BLaER1 (cell line): Measurements from ENCODE around the gene CRNKL1.

Experiments used
- H3K27ac ChIP-seq: shearing (Covaris generic); formaldehyde crosslinking; 2 replicates; pipeline ENCODE4 v1.8.1; 2022
- H3K27me3 ChIP-seq: shearing (Covaris generic); formaldehyde crosslinking; 2 replicates; pipeline ENCODE4 v1.8.1; 2022
- H3K36me3 ChIP-seq: shearing (Covaris generic); formaldehyde crosslinking; 2 replicates; pipeline ENCODE4 v1.8.1; 2022
- H3K4me1 ChIP-seq: shearing (Covaris generic); formaldehyde crosslinking; 2 replicates; pipeline ENCODE4 v1.8.1; 2022
- H3K4me2 ChIP-seq: shearing (Covaris generic); formaldehyde crosslinking; 2 replicates; pipeline ENCODE4 v1.8.1; 2022
- H3K4me3 ChIP-seq: shearing (Covaris generic); formaldehyde crosslinking; 2 replicates; pipeline ENCODE4 v1.8.1; 2022
- H3K9ac ChIP-seq: shearing (Covaris generic); formaldehyde crosslinking; 2 replicates; pipeline ENCODE4 v1.8.1; 2022
- H3K9me3 ChIP-seq: shearing (Covaris generic); formaldehyde crosslinking; 2 replicates; pipeline ENCODE4 v1.8.1; 2022
- H4K20me1 ChIP-seq: shearing (Covaris generic); formaldehyde crosslinking; 2 replicates; pipeline ENCODE4 v1.8.1; 2022
- Cebpa-rat ChIP-seq: shearing (Covaris generic); IDR thresholded peaks from 2 replicates; pipeline ENCODE4 v1.8.1; 2022

CRNKL1 gene

GRCh38 chr20:20052074-20052970, at the start of gene CRNKL1, which contains the start of gene CFAP61:
Gene CRNKL1 (minus strand): TSS chr20:20052466. CDS start chr20:20052342, 124 bp downstream.
Gene CFAP61 (plus strand): TSS chr20:20052532. CDS start chr20:20056654, 4,122 bp downstream.
- H3K9ac ChIP-seq, result peak within 1 kb of the TSS; percentile 88
- H3K4me3 ChIP-seq, result peak within 1 kb of the TSS; percentile 89
- peak within 1 kb of the TSS; percentile 87 for H3K27ac ChIP-seq
- H3K9me3 ChIP-seq, result no peaks in the 10 kb centered on the region
- no peak for TF ChIP-seq Cebpa-rat
- H3K4me1 ChIP-seq, result peaks cover 31% of the 10 kb centered on the region
- peak within 1 kb of the TSS; percentile 92 for H3K4me2 ChIP-seq
- H3K27me3 ChIP-seq, result no peaks in the 10 kb centered on the region
- H3K36me3 ChIP-seq, result peaks cover 36% of the 10 kb centered on the region
- H4K20me1 ChIP-seq, result peaks cover 16% of the 10 kb centered on the region; the same call in 1 of the 2 replicates

GRCh38 chr20:20100881-20101280, 48.6 kb upstream of the CRNKL1 start:
- no peaks in the 10 kb centered on the region for H3K27me3 ChIP-seq
- H3K9me3 ChIP-seq, result no peaks in the 10 kb centered on the region
- H3K9ac ChIP-seq, result no peak overlapping the region
- no peaks in the 10 kb centered on the region for H3K36me3 ChIP-seq
- no peak overlapping the region for H3K4me3 ChIP-seq
- no peak for TF ChIP-seq Cebpa-rat
- no peaks in the 10 kb centered on the region for H4K20me1 ChIP-seq
- no peak overlapping the region for H3K27ac ChIP-seq
- no peak overlapping the region for H3K4me2 ChIP-seq
- no peaks in the 10 kb centered on the region for H3K4me1 ChIP-seq

- no peak for TF ChIP-seq Cebpa-rat
- Histone ChIP-seq H3K27me3 (no peaks in the 10 kb centered on the region), H3K27ac (no peak overlapping the region), H3K4me3 (no peak overlapping the region), H3K4me2 (no peak overlapping the region), H4K20me1 (no peaks in the 10 kb centered on the region), H3K9ac (no peak overlapping the region), H3K4me1 (peaks cover 17% of the 10 kb centered on the region), H3K36me3 (no peaks in the 10 kb centered on the region), H3K9me3 (no peaks in the 10 kb centered on the region)
Measured at GRCh38 chr20:20096421-20096820, 44.2 kb upstream of the CRNKL1 start.

GRCh38 chr20:20095114-20095872, 43.0 kb upstream of the CRNKL1 start:
- no peak overlapping the region for H3K9ac ChIP-seq
- no peaks in the 10 kb centered on the region for H3K9me3 ChIP-seq
- H3K4me3 ChIP-seq, result no peak overlapping the region
- no peak overlapping the region for H3K27ac ChIP-seq
- H3K4me2 ChIP-seq, result peak overlapping the region; percentile 21; the same call in 1 of the 2 replicates
- peaks cover 17% of the 10 kb centered on the region for H3K4me1 ChIP-seq
- TF ChIP-seq Cebpa-rat, result no peak
- no peaks in the 10 kb centered on the region for H3K36me3 ChIP-seq
- H4K20me1 ChIP-seq, result no peaks in the 10 kb centered on the region
- H3K27me3 ChIP-seq, result no peaks in the 10 kb centered on the region

GRCh38 chr20:20094410-20094809, 42.1 kb upstream of the CRNKL1 start:
- no peaks in the 10 kb centered on the region for H4K20me1 ChIP-seq
- TF ChIP-seq Cebpa-rat, result no peak
- H3K27me3 ChIP-seq, result no peaks in the 10 kb centered on the region
- H3K9me3 ChIP-seq, result no peaks in the 10 kb centered on the region
- no peak overlapping the region for H3K9ac ChIP-seq
- H3K4me2 ChIP-seq, result peak overlapping the region; percentile 62
- H3K4me1 ChIP-seq, result peaks cover 23% of the 10 kb centered on the region
- no peak overlapping the region for H3K4me3 ChIP-seq
- H3K27ac ChIP-seq, result peak overlapping the region; percentile 22; the same call in 1 of the 2 replicates
- no peaks in the 10 kb centered on the region for H3K36me3 ChIP-seq

- no peak for TF ChIP-seq Cebpa-rat
- Histone ChIP-seq H3K9ac (no peak overlapping the region), H3K27ac (no peak overlapping the region), H3K36me3 (no peaks in the 10 kb centered on the region), H3K27me3 (no peaks in the 10 kb centered on the region), H3K4me3 (no peak overlapping the region), H4K20me1 (no peaks in the 10 kb centered on the region), H3K4me1 (peaks cover 36% of the 10 kb centered on the region), H3K9me3 (no peaks in the 10 kb centered on the region), H3K4me2 (no peak overlapping the region)
Measured at GRCh38 chr20:20092827-20093226, 40.6 kb upstream of the CRNKL1 start.

- Histone ChIP-seq H3K27me3 (no peaks in the 10 kb centered on the region), H4K20me1 (no peaks in the 10 kb centered on the region), H3K36me3 (no peaks in the 10 kb centered on the region), H3K27ac (no peak overlapping the region), H3K4me2 (no peak overlapping the region), H3K9me3 (no peaks in the 10 kb centered on the region), H3K4me1 (peaks cover 32% of the 10 kb centered on the region), H3K4me3 (no peak overlapping the region), H3K9ac (no peak overlapping the region)
- no peak for TF ChIP-seq Cebpa-rat
Measured at GRCh38 chr20:20089939-20090338, 37.7 kb upstream of the CRNKL1 start.

- no peak overlapping the region for H3K4me3 ChIP-seq
- H3K27ac ChIP-seq, result no peak overlapping the region
- peak overlapping the region; percentile 47 for H3K4me2 ChIP-seq
- no peaks in the 10 kb centered on the region for H3K9me3 ChIP-seq
- H3K4me1 ChIP-seq, result peaks cover 23% of the 10 kb centered on the region
- no peaks in the 10 kb centered on the region for H3K36me3 ChIP-seq
- H4K20me1 ChIP-seq, result no peaks in the 10 kb centered on the region
- no peak overlapping the region; the same call in 1 of the 2 replicates for H3K9ac ChIP-seq
- TF ChIP-seq Cebpa-rat, result no peak
- no peaks in the 10 kb centered on the region for H3K27me3 ChIP-seq
Measured at GRCh38 chr20:20089018-20089417, 36.8 kb upstream of the CRNKL1 start.

GRCh38 chr20:20085812-20086211, 33.5 kb upstream of the CRNKL1 start:
- Histone ChIP-seq H3K27me3 (no peaks in the 10 kb centered on the region), H3K27ac (no peak overlapping the region), H3K36me3 (no peaks in the 10 kb centered on the region), H3K4me3 (no peak overlapping the region), H3K9ac (no peak overlapping the region), H3K9me3 (no peaks in the 10 kb centered on the region), H3K4me1 (peaks cover 19% of the 10 kb centered on the region), H4K20me1 (no peaks in the 10 kb centered on the region), H3K4me2 (no peak overlapping the region)
- TF ChIP-seq Cebpa-rat, result no peak

GRCh38 chr20:20085071-20085470, 32.8 kb upstream of the CRNKL1 start:
- TF ChIP-seq Cebpa-rat, result no peak
- no peak overlapping the region for H3K9ac ChIP-seq
- no peak overlapping the region for H3K27ac ChIP-seq
- H3K4me1 ChIP-seq, result peaks cover 19% of the 10 kb centered on the region
- H3K4me3 ChIP-seq, result no peak overlapping the region
- no peaks in the 10 kb centered on the region for H3K27me3 ChIP-seq
- H3K9me3 ChIP-seq, result no peaks in the 10 kb centered on the region
- H4K20me1 ChIP-seq, result no peaks in the 10 kb centered on the region
- no peaks in the 10 kb centered on the region for H3K36me3 ChIP-seq
- no peak overlapping the region for H3K4me2 ChIP-seq
